Amygdala (tissue), 56 donors: ENCODE data around the gene UTP4.

Experiments used
- DNase-seq, 56 donors: peaks; one replicate each; lab custom pipeline; 2025; lab: John Stamatoyannopoulos, UW

The UTP4 gene

GRCh38 chr16:69199382-69199781, 66.9 kb downstream of the UTP4 start:
- DNase-seq: no peak

GRCh38 chr16:69201291-69201690, 68.8 kb downstream of the UTP4 start:
- DNase-seq: no peak

GRCh38 chr16:69201787-69202186, 69.3 kb downstream of the UTP4 start:
- DNase-seq: no peak

GRCh38 chr16:69204172-69204571, 71.7 kb downstream of the UTP4 start:
- DNase-seq: no peak

GRCh38 chr16:69209735-69210134, 77.3 kb downstream of the UTP4 start:
- no peak for DNase-seq

- no peak for DNase-seq
Measured at GRCh38 chr16:69217433-69217832, 85.0 kb downstream of the UTP4 start.
